ENCODE measurements around the gene GPC4. TPM values are rescaled to one million over a fixed set of nuclear protein-coding genes. Genes with fewer than 3 reads are reported as not detected.

Gene GPC4
- total RNA-seq (not detected), total RNA-seq (0 reads per million in 2 donors)

DNA sequence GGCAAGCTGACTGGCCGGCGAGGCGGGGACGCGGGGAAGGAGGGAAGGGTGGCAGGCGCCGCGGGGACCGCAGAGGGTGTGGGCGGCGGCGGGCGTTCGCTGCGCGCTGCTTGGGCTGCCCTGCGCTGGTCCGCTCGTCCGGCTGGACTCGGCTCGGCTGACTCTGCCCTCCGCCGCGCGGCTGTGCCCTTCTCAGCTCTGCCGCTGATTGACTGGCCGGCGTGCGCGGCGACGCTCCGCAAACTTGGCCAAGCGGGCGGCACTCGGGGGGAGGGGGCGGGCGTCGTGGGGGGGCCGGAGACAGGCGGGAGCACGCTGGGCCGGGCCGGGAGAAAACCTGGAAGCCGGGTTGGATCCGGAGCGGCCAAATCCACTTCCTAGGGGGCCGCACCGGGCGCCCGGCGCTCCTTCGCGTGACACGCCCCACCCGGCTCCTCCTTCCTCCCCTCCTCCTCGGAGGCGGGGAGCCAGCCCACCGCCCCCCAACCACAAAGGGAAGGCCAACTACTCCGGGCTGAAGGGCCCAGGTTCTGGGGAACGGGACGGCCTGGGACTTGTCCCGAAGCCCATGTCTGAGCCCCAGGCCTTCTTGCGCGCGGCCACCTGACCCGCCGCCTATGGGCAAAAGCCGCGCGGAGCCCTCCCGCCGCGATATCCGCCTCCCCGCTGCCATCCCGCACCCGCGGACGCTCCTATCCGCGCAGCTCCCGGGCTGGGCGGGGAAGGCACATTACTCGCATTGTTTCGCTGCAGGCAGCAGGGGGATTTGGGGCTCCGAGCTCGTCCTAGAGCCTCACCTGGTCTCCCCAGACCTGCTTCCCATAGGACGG is at the start of gene GPC4:
Gene GPC4 (minus strand): TSS at position 214 of the 830 bp plus-strand sequence. CDS start 524 bp downstream, outside the sequence.
- peaks cover 35% of the 10 kb centered on the region for H3K27me3 Mint-ChIP-seq
- peak within 1 kb of the TSS; percentile 57 for H3K4me3 Mint-ChIP-seq
- ATAC-seq (no peak), DNase-seq (no peak)
- H3K9me3 ChIP-seq (ENCODE audit: control insufficient read depth, low read length, poor library complexity, severe bottlenecking): no peaks in the 10 kb centered on the region
- no peaks in the 10 kb centered on the region for H3K36me3 Mint-ChIP-seq (ENCODE audit: low read depth)
- no peaks in the 10 kb centered on the region for H3K4me1 Mint-ChIP-seq
- H3K27ac Mint-ChIP-seq: no peak within 1 kb of the TSS

DNA sequence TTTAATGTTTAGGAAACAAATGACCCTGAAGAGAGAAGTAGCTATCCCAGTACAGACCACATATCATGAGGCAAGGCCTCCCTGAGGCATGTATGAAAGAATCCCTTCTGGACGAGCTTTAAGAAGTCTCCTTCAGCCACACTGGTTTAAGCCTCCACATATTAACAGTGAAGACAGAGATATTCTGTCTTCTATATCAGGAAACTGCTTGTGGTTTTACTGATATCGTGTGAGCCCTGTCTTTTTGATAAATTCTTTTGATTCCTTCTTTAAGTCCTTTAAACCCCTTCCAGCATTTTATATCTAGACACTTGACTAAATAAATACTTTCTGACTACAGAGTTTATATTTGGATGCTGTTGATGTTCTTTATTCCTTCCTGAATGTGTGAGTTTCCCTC is 45.9 kb upstream of the GPC4 start:
- no peaks in the 10 kb centered on the region for H3K27me3 Mint-ChIP-seq
- ATAC-seq (no peak), DNase-seq (no peak)
- H3K9me3 ChIP-seq (ENCODE audit: control insufficient read depth, low read length, poor library complexity, severe bottlenecking): no peaks in the 10 kb centered on the region
- no peaks in the 10 kb centered on the region for H3K4me1 Mint-ChIP-seq
- H3K4me3 Mint-ChIP-seq: no peak overlapping the region
- H3K27ac Mint-ChIP-seq: no peak overlapping the region
- H3K36me3 Mint-ChIP-seq (ENCODE audit: low read depth): no peaks in the 10 kb centered on the region

- Mint-ChIP-seq H3K36me3 (ENCODE audit: low read depth) (no peaks in the 10 kb centered on the region), H3K4me1 (no peaks in the 10 kb centered on the region), H3K4me3 (no peak overlapping the region), H3K27ac (no peak overlapping the region), H3K27me3 (peaks cover 5% of the 10 kb centered on the region)
- ATAC-seq (no peak), DNase-seq (no peak)
- no peaks in the 10 kb centered on the region for H3K9me3 ChIP-seq (ENCODE audit: control insufficient read depth, low read length, poor library complexity, severe bottlenecking)
Measured at GRCh38 chrX:133454924-133455323, 39.6 kb upstream of the GPC4 start.

GRCh38 chrX:133454491-133454914 is 39.2 kb upstream of the GPC4 start:
- no peaks in the 10 kb centered on the region for H3K9me3 ChIP-seq (ENCODE audit: control insufficient read depth, low read length, poor library complexity, severe bottlenecking)
- Mint-ChIP-seq H3K27ac (no peak overlapping the region), H3K4me3 (no peak overlapping the region), H3K36me3 (ENCODE audit: low read depth) (no peaks in the 10 kb centered on the region), H3K27me3 (peaks cover 5% of the 10 kb centered on the region), H3K4me1 (no peaks in the 10 kb centered on the region)
- DNase-seq: no peak
- no peak for ATAC-seq

GRCh38 chrX:133448512-133449076 is 33.3 kb upstream of the GPC4 start:
- Mint-ChIP-seq H3K4me3 (no peak overlapping the region), H3K27me3 (peaks cover 6% of the 10 kb centered on the region), H3K4me1 (peaks cover 7% of the 10 kb centered on the region), H3K36me3 (ENCODE audit: low read depth) (no peaks in the 10 kb centered on the region), H3K27ac (no peak overlapping the region)
- DNase-seq (no peak), ATAC-seq (no peak)
- no peaks in the 10 kb centered on the region for H3K9me3 ChIP-seq (ENCODE audit: control insufficient read depth, low read length, poor library complexity, severe bottlenecking)

DNA sequence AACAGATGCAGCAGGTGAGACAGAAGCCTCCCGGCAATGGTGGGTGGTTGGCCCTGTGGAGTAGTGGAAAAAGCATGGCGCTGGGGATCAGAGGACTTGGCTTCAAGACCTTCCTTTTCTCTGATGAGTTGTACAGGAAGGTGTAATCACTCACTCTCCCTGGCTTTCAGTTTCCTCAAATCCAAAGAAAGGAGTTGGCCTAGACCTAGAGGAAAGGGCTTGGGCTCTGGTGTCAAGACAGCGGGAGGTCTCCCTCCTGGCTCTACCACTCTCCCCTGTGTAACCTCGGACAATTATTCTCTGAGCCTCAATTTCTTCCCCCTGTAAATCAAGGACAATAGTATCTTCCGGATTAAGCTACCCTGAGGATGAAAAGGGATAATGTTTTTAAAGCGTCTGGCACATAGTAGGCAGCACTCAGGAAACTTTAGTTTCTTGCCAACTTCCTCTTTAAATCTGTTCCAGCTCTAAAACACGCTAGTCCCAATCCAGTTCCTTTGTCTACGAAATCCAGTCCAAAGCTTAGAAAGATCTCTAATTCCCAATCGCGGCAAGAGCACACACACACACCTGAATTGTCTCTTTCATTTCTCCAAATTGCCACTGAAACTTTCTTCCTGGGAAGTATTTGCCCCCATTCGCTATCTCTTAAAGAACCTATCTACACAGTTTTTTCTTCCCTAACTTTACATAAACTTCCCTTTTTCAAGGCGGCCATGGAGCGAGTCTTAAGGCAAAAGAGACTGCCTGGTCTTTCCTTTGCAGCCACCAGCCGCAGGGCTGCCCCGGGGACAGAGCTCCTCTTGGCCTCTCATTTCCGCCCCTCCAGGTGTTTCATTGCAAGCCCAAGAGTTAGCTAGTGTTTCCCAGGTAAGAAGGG is 29.9 kb upstream of the GPC4 start:
- no peak for DNase-seq
- no peak for ATAC-seq
- peaks cover 7% of the 10 kb centered on the region for H3K4me1 Mint-ChIP-seq
- no peak overlapping the region for H3K4me3 Mint-ChIP-seq
- no peaks in the 10 kb centered on the region for H3K36me3 Mint-ChIP-seq (ENCODE audit: low read depth)
- no peaks in the 10 kb centered on the region for H3K9me3 ChIP-seq (ENCODE audit: control insufficient read depth, low read length, poor library complexity, severe bottlenecking)
- H3K27ac Mint-ChIP-seq: peak overlapping the region; percentile 14
- peaks cover 6% of the 10 kb centered on the region for H3K27me3 Mint-ChIP-seq

GRCh38 chrX:133444196-133444595 is 28.9 kb upstream of the GPC4 start:
- Mint-ChIP-seq H3K27me3 (peaks cover 6% of the 10 kb centered on the region), H3K4me1 (peaks cover 7% of the 10 kb centered on the region), H3K4me3 (no peak overlapping the region), H3K36me3 (ENCODE audit: low read depth) (no peaks in the 10 kb centered on the region), H3K27ac (no peak overlapping the region)
- no peak for ATAC-seq
- DNase-seq: no peak
- H3K9me3 ChIP-seq (ENCODE audit: control insufficient read depth, low read length, poor library complexity, severe bottlenecking): no peaks in the 10 kb centered on the region

GRCh38 chrX:133440797-133441163 is 25.5 kb upstream of the GPC4 start:
- Mint-ChIP-seq H3K4me3 (no peak overlapping the region), H3K4me1 (peaks cover 7% of the 10 kb centered on the region), H3K27me3 (peaks cover 6% of the 10 kb centered on the region), H3K27ac (no peak overlapping the region), H3K36me3 (ENCODE audit: low read depth) (no peaks in the 10 kb centered on the region)
- ATAC-seq (no peak), DNase-seq (no peak)
- no peaks in the 10 kb centered on the region for H3K9me3 ChIP-seq (ENCODE audit: control insufficient read depth, low read length, poor library complexity, severe bottlenecking)

DNA sequence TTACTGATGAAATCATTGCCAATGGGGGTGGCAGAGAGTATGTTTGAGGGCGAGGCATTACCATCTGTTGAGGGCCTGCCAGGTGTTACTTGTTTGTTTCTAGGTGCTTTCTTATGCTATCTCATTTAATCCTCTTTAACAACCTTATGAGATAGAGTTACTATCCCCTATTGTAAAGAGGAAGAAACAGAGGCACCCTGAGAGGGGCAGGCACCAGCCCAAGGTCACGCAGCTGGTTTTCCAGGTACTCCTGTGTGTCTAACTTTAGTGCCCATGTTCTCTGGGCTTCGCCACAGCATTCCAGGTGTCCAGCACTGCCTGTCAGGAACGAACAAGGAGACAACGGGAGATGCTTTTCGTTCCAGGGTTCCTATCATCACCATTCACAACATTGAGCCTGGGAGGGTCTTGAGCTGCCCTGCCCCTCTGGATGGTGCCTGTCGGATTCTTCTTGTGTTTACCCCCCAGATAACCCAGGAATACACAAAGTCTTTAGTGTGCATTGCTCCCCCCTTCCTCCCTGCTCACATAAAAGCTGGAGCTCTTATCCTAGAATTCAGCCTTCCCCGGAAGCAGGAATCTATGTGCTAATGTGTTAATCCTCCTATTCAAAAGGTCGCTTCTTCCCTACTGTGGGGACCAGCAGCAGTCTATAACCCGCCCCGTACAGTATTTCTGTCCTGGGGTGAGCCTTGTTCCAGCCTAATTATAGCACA is 24.9 kb upstream of the GPC4 start:
- Mint-ChIP-seq H3K4me3 (no peak overlapping the region), H3K4me1 (peaks cover 2% of the 10 kb centered on the region), H3K27ac (no peak overlapping the region), H3K36me3 (ENCODE audit: low read depth) (no peaks in the 10 kb centered on the region), H3K27me3 (peaks cover 1% of the 10 kb centered on the region)
- ATAC-seq: no peak
- DNase-seq: no peak
- no peaks in the 10 kb centered on the region for H3K9me3 ChIP-seq (ENCODE audit: control insufficient read depth, low read length, poor library complexity, severe bottlenecking)

DNA sequence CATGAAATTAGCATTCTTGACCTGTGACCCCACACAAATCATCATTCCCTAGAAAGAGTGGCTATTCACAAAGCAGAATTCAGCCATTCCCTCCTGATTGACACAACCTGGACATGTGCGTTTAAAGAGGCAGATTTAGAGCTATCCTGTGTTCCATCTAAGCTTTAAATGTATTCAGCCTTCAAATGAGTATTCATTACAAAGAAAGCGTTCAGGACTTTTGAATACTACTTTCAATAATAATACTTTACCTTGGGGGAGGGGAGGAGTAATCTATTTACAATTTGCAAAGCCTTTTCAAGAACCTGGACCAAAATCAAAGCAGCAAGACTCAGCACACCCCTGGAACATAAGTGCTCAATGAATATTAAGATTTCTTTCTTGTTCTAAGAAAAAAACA is 22.5 kb upstream of the GPC4 start:
- Mint-ChIP-seq H3K27ac (no peak overlapping the region), H3K27me3 (no peaks in the 10 kb centered on the region), H3K4me3 (no peak overlapping the region), H3K36me3 (ENCODE audit: low read depth) (no peaks in the 10 kb centered on the region), H3K4me1 (no peaks in the 10 kb centered on the region)
- no peak for DNase-seq
- H3K9me3 ChIP-seq (ENCODE audit: control insufficient read depth, low read length, poor library complexity, severe bottlenecking): no peaks in the 10 kb centered on the region
- no peak for ATAC-seq

GRCh38 chrX:133437356-133437755 is 22.1 kb upstream of the GPC4 start:
- DNase-seq: no peak
- no peaks in the 10 kb centered on the region for H3K4me1 Mint-ChIP-seq
- no peak overlapping the region for H3K27ac Mint-ChIP-seq
- H3K9me3 ChIP-seq (ENCODE audit: control insufficient read depth, low read length, poor library complexity, severe bottlenecking): no peaks in the 10 kb centered on the region
- no peak for ATAC-seq
- H3K36me3 Mint-ChIP-seq (ENCODE audit: low read depth): no peaks in the 10 kb centered on the region
- no peak overlapping the region for H3K4me3 Mint-ChIP-seq
- no peaks in the 10 kb centered on the region for H3K27me3 Mint-ChIP-seq

GRCh38 chrX:133435544-133436124 is 20.3 kb upstream of the GPC4 start:
- no peak overlapping the region for H3K27ac Mint-ChIP-seq
- ATAC-seq (no peak), DNase-seq (no peak)
- H3K4me1 Mint-ChIP-seq: no peaks in the 10 kb centered on the region
- no peaks in the 10 kb centered on the region for H3K36me3 Mint-ChIP-seq (ENCODE audit: low read depth)
- H3K27me3 Mint-ChIP-seq: no peaks in the 10 kb centered on the region
- no peaks in the 10 kb centered on the region for H3K9me3 ChIP-seq (ENCODE audit: control insufficient read depth, low read length, poor library complexity, severe bottlenecking)
- no peak overlapping the region for H3K4me3 Mint-ChIP-seq

All from T-helper 17 cell (primary cell).